GM18508 (cell line): Measurements from ENCODE around the gene MYH2.

Experiments
- ATAC-seq: cut with Tn5 transposase; IDR thresholded peaks from one replicate; pipeline ENCODE4 v1.9.1; 2021; ENCODE audit warnings: moderate number of reproducible peaks; ENCODE audit not compliant: insufficient read depth, unreplicated experiment

Gene MYH2

DNA sequence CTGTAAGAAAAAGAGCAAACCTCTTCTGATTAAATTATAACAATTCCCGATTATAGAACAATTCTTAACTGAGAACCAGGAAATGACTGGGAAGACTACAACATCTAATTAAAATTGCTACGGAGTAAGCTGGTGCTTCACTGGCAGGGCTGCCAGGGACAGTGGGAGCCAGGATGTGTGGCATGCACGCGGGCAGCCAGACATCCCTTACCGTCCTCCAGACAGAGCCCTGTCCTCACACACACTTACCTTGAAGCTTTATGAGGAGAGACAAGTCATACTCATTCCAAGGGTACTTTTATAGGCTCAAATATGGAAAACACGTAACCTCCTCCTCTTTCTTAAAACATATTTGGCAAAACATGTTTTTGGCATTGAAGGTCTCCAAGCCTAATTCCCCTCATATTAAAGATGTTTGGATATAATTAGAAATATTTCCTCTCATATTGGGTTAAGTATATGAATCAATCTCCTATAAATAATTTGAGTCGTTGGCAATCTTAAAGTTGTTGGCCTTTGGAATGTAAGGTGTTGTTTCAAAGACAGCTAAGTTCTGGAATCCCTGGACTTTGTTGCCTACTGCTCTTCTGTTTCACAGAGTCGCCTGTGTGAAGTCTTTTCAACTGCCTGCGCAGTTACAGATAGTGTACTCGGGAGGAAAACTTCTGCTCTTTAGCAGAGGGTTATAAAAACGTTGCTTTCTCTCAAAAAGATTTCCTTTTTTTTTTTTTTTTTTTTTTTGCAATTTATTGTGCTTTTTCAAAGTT, 31.0 kb downstream of the MYH2 start, which contains the start of gene MYH1:
TSS of gene MYH1 (minus strand) at position 272 of the 767 bp plus-strand sequence. CDS start 1,900 bp downstream, outside the sequence.
- ATAC-seq = no peak

DNA sequence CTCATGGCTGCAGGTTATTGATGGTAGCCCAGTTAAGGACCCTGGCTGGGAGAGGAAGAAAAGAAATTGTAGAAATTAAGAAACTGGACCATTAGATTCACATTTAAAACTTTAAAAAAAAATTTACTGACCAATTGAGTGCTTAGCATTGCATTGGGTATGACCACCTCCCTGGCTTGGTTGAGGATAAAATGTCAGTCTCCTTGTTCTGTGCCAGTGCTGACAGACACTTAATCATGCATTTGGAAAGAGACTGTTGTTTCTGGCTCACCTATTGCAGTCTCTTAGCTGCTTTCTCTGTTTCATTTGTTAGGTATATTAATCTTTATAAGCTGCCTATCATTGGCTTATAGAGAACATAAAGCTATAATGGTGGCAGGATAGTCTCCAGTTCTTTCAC, 32.8 kb downstream of the MYH2 start:
- no peak for ATAC-seq

DNA sequence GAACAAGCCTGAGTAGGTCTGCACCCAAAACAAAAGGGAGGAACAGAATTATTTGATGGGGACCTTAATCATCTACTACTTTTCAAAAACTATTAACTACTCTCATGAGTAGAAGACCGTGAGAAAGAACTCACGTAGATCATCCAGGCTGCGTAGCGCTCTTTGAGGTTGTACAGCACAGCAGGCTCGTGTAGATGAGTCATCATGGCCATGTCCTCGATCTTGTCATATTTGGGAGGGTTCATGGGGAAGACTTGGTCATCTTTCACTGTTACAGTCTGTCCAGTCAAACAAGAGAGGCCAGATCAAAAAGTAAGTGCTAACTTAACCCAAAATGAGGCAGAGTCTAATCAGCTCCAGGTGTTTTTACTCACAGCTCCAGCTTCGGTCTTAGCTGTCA, 33.4 kb downstream of the MYH2 start:
- no peak for ATAC-seq

DNA sequence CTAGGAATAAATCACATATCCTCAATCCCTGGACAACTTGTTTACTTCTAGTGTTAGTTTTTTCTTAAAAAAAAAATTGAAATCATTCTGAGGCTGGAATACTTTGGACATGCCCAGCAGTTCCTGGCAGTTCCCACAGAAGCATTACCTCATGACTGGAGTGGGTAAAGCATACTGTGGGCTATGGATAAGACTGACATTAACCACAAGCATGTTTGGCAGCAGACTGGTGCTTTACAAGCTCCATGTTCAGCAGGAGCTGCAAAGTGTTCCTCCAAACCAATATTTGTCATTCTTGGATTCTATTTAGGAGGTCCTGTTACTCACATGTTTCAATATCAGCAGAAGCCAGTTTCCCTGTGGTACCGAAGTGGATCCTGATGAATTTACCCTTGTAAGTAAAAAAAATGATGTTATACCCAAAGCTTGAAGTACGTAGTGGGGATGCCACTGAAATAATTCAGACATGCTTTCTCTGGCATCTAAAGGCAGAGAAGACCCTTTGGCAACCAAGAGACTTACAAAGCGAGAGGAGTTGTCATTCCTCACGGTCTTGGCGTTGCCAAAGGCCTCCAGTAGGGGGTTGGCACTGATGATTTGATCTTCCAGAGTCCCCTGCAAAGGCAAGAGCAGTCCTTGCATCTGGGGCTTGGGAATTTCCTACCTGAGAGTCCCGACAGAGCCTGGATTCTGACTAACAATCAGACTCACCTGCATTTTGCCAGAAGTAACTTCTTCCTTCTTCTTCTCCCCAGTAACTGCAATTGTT, 36.0 kb downstream of the MYH2 start:
- ATAC-seq = no peak

DNA sequence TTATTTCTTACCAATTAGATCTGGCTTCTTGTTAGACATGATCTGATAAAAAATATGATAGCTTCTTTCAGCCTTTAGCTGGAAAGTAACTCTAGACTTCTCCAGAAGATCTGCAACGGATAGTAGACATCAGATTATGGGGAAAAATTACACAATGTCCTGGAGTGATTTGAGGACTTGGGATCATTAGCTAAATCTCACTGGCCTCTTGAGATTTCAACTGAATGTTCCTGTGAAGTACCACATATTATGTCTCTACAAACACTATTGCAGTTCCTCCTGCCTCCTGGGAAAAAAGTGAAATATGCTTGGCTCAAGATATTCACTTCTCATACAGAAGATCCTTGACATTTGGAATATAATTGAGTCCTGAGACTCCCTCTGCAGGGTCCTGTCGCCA, 36.6 kb downstream of the MYH2 start:
- ATAC-seq = no peak

DNA sequence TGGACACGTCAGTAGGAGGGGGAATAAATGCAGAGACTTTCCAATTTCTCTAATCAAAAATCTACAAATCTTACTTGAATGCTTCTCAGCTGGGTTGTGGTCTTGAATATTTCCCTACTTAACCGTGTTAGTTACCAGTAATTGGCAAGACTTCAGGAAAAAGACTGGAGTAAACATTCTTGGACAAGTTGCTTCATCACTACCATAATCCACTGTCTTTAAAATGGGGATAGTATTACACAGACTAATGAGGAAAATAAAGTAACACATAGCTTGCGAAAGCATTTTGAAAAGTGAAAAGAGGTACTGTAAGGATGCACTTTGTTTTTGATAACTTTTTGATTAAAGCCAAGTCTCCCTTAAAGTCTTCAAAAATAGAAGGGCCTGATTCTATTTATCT, 49.5 kb downstream of the MYH2 start:
- no peak for ATAC-seq

DNA sequence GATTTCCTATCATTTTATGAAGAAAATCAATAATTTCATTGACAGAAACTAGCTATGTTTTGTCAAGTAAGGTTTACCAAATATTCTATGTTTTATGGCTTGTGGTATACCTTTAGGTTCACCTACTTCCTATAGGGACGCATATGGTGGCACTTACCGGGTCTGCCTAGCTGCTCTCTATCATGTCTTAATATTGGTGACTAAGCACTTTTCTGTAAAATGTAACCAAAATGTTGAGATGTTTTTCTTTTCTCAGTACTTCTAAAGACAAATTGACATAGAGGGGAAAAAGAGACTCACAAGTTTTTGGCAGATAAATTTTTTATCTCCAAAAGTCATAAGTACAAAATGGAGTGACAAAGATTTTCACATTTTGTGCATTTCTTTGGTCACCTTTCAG, 57.5 kb downstream of the MYH2 start:
- ATAC-seq = no peak

DNA sequence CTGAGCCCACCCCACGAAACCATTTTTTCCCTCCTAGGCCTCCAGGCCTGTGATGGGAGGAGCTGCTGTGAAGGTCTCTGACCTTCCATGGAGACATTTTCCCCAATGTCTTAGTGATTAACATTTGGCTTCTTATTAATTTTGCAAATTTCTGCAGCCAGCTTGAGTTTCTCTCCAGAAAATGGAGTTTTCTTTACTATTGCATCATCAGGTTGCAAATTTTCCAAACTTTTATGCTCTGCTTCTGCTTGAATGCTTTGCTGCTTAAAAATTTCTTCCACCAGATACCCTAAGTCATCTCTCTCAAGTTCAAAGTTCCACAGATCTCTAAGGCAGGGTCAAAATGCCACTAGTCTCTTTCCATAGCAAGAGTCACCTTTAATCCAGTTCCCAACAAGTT, 67.2 kb downstream of the MYH2 start:
- no peak for ATAC-seq

DNA sequence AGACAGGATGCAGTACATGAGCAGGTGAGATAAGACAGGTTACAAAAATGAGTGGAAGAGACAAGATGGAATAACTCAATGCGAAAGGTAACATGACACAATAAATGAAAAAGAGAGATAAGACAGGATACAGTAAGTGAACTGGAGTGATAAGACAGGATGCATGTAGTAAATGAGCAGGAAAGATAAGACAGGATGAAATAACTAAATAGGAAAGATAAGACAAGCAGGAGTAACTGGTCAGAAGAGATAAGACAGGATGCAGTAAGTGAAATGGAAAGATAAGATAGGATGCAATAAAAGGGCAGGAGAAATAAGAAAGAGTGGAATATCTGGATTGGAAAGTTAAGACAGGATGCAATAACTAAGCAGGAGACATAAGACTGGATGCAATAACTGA, 71.8 kb downstream of the MYH2 start:
- no peak for ATAC-seq

DNA sequence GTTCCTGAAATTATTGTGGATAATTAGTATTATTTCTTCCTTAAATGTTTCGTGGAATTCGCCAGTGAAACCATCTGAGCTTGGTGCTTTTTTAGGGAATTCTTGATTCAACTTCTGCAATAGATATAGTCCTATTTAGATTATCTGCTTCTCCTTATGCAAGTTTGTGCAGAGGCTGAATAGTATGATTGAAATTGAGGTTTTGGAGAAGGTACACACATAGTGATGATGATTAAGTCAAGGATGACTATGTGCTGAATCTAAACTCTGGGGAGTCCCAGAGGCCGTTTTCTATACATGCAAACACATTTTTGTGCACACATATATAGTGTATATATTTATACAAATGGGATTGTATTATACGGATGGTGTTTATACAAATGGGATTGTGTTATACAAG, 74.9 kb downstream of the MYH2 start:
- no peak for ATAC-seq

DNA sequence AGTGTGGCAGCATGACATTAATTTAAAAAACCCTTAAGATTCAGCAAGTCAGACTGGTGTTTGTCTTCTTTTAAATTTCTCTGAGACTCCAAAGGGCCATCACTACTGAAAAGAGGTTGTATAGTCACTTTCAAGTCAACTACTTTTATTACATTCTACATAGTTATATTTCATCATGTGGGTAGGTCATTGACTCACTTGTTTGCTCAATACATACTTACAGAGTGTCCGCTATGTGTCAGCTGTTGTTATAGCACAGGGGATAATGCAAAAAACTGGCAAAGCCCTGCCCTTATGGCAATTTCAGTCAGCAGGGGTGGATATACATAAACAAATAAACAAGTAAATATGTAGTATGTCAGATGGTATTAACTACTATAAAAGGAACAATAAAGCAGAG, 77.6 kb downstream of the MYH2 start:
- no peak for ATAC-seq
